ENCODE measurements around the gene ACAP3. TPM values are rescaled to one million over a fixed set of nuclear protein-coding genes. Genes with fewer than 3 reads are reported as not detected.
"Not testable (repeated sequence)": the region's sequence is repeated elsewhere in the genome, so short reads cannot be mapped to it uniquely, and the experiment has no call there.

The ACAP3 gene
- total RNA-seq, 1 donor, result 16.8 TPM

DNA sequence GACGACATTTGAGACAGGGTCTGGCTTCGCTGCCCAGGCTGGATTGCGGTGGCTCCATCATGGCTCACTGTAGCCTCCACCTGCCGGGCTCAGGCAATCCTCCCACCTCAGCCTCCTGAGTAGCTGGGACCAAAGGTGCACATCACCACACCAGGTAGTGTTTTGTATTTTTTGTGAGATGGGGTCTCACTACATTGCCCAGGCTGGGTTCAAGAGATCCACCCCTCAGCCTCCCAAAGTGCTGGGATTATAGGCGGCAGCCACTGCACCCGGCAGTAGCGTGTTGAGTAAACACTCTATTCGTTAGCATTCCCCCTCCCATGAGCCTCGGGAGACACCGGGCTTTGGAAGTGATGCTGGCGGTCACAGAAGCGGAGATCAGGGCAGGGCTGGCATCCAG, 54.4 kb downstream of the ACAP3 start:
- no peaks in the 10 kb centered on the region for H3K27me3 ChIP-seq (ENCODE audit: insufficient read depth, low read length)
- no peak overlapping the region for H3K4me3 ChIP-seq (ENCODE audit: low read length)
- H3K9me3 ChIP-seq (ENCODE audit: low read depth, low read length), result no peaks in the 10 kb centered on the region
- H3K4me1 ChIP-seq (ENCODE audit: insufficient read depth, low read length), result peaks cover 8% of the 10 kb centered on the region

DNA sequence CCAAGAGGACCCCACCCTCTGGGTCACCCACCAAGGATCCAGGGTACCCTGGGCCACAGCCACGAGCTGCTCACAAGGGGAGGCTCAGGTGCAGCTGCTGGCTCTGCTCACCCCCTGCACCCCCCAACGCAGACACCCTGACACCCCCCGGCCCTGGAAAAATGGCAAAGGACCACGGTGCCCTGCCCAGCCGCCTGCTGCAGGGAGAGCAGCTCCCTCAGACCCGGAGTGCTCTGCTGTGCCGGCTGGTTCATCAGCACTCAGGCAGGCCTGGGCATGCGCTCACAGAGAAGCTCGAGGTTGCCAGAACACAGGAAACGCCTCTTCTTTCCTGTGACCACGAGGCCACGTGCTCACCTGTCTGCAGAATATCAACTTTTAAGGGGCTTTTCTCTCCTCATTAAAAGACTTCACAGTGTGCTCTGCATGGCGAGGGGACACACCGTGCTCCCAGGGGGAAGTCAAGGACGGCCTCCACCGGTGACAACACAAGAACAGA, 56.9 kb downstream of the ACAP3 start:
- no peaks in the 10 kb centered on the region for H3K9me3 ChIP-seq (ENCODE audit: low read depth, low read length)
- H3K4me3 ChIP-seq (ENCODE audit: low read length), result no peak overlapping the region

DNA sequence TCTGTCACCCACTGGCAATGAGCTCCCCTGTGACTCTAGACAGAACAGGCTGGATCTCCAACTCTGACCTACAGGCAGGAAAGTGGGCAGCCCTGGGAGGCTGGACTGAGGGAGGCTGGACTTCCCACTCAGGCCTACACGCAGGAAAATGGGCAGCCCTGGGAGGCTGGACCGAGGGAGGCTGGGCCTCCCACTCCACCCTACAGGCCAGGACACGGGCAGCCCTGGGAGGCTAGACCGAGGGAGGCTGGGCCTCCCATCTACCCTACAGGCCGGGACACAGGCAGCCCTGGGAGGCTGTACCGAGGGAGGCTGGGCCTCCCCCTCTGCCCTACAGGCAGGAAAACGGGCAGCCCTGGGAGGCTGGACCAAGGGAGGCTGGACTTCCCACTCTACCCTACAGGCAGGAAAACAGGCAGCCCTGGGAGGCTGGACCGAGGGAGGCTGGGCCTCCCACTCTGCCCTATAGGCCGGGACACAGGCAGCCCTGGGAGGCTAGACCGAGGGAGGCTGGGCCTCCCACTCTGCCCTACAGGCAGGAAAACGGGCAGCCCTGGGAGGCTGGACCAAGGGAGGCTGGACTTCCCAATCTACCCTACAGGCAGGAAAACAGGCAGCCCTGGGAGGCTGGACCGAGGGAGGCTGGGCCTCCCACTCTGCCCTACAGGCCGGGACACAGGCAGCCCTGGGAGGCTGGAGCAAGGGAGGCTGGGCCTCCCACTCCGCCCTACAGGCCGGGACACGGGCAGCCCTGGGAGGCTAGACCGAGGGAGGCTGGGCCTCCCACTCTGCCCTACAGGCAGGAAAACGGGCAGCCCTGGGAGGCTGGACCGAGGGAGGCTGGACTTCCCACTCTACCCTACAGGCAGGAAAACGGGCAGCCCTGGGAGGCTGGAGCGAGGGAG, 59.5 kb downstream of the ACAP3 start:
- H3K4me3 ChIP-seq (ENCODE audit: low read length); H3K4me1 ChIP-seq (ENCODE audit: insufficient read depth, low read length); H3K9me3 ChIP-seq (ENCODE audit: low read depth, low read length): not testable (repeated sequence)

More for the DNA sequence above, 56.9 kb downstream of the ACAP3 start:
- H3K27me3 ChIP-seq (ENCODE audit: insufficient read depth, low read length), result peaks cover 5% of the 10 kb centered on the region
- peaks cover 8% of the 10 kb centered on the region for H3K4me1 ChIP-seq (ENCODE audit: insufficient read depth, low read length)

DNA sequence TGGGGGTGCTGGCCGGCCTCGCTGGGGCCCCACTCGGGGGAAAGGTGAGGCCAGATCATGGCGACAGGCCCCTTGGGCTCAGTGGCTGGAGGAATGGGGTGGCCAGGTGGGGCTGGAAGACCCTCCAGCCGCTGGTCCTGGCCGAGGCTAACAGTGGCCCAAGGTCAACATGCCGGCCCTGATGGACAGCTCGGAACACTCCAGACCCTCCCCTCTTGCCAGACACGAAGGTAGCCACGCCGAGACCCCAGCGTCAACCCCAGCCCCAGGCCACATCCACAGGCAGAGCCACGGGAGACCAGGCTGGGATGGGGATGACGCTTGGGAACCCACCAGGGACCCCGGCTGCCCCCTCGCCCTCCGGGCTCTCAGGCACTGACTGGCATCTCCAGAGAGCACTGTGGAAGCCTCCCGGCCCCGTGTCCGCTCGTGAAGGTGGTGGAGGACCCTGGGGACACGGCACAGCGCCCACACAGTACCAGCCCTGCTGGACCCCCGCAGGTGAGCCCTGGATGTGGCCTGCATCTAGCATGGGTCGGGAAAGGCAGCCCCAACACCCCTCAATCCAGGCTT, 60.3 kb downstream of the ACAP3 start:
- H3K9me3 ChIP-seq (ENCODE audit: low read depth, low read length), result no peaks in the 10 kb centered on the region
- peaks cover 5% of the 10 kb centered on the region for H3K27me3 ChIP-seq (ENCODE audit: insufficient read depth, low read length)
- H3K4me3 ChIP-seq (ENCODE audit: low read length), result no peak overlapping the region
- H3K4me1 ChIP-seq (ENCODE audit: insufficient read depth, low read length), result peaks cover 8% of the 10 kb centered on the region

More for the DNA sequence above, 59.5 kb downstream of the ACAP3 start:
- H3K27me3 ChIP-seq (ENCODE audit: insufficient read depth, low read length), result not testable (repeated sequence)

DNA sequence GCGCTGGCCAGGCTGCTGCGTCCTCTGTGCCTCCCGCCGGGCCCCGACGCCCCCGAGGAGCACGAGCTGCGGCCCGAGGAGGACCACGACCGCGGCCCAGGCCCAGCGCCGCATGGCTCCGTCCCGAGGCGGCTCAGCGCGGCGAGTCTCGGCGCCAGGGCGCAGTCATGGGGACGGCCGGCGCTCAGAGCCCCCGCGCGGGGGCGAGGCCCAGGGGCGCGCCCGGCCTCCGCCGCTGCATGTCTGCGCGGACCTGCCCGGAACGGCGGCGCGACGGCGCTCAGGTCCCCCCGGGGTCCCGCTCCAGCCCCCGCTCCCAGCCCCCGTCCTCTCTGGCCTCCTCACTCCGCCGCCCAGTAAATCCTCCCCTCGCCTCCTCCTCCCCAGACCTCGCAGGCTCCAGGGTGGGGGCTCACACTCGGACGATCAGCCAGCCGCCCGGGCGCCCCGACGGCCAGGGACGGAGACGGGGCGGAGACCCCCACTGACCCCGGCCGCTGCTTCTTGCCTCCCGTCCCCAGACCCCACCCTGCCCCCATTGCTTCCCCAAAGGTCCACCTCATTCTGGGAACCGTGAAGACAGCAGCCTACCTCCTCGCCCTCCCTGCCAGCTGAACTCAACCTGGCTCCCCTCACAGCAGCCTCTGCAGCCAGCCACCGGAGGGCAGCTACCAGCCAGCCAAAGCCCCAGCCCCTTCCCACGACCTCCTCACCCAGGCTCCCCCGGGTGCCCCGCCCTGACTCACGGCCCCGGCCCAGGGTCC, 61.0 kb downstream of the ACAP3 start, which contains the start of gene C1QTNF12:
Gene C1QTNF12, minus strand, starts transcription at position 146 of the 764 bp plus-strand sequence. Its CDS starts 32 bp downstream, at position 114.
- Histone ChIP-seq H3K4me1 (ENCODE audit: insufficient read depth, low read length) (peaks cover 8% of the 10 kb centered on the region), H3K4me3 (ENCODE audit: low read length) (no peak within 1 kb of the TSS), H3K27me3 (ENCODE audit: insufficient read depth, low read length) (peaks cover 5% of the 10 kb centered on the region), H3K9me3 (ENCODE audit: low read depth, low read length) (no peaks in the 10 kb centered on the region)

DNA sequence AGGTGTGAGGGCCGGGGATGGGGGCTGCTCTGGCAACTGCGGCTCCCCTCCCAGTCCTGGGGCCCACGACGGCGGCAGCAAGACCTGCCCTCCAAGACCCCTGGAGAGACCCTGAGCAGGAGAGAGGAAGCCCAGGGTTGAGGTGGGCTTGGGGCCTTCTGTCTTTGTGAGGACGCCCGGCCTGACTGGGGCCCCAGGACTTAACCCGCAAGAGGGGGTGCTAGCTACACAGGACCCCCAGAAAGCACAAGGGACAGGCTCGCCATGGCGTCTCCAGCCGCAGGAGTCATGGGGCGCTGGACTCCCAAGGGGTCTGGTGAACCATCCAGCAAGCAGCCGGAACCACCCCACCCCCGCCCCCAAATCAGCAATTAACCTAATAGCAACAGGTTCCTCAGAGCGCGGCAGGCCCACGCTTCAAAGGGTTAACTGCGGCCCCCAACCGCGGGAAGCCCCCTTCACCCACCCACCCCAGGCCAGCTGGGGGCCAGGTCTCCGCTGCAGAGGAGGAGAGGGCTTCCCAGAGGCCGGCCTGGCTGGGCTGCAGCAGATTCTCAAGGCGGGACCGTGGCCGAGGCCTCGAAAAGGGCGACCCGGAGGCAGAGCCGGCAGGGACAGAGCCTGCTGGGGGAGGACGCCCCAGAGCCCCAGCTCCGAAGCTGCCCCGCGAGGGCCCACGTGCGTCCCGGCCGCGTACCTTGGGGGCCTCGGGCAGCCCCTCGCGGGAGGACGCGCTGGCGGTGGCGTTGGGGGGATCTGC, 61.7 kb downstream of the ACAP3 start:
- Histone ChIP-seq H3K4me3 (ENCODE audit: low read length) (no peak overlapping the region), H3K27me3 (ENCODE audit: insufficient read depth, low read length) (peaks cover 5% of the 10 kb centered on the region), H3K4me1 (ENCODE audit: insufficient read depth, low read length) (peaks cover 6% of the 10 kb centered on the region), H3K9me3 (ENCODE audit: low read depth, low read length) (no peaks in the 10 kb centered on the region)

DNA sequence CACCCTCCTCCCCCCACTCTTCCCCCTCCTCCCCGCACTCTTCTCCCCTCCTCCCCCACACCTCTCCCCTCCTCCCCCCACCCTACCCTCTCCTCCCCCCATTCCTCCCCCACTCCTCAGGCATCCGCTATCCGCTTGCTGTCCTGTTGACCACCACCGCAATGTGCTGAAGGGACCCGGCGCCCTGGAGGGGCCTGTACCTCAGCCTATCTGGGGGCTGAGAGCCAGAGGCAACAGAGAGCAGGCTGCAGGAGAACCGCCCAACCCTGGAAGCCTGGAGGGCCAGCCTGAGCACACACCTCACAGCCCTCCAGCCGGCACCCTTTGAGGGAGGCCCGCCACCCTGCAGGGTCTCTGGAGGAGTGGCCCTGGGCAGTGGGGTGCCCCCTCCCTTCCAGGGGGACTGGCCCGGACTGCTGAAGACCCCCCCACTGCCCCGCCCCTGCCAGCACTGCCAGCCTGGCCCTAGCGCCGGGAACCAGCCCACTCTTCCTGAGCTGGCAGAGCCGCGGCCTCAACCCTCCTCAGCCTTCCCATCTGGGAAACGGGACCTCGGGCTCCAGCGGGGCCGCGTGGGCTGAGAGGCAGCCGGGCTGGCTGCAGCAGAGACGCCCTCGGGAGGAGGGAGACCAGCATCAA, 62.4 kb downstream of the ACAP3 start:
- Histone ChIP-seq H3K9me3 (ENCODE audit: low read depth, low read length) (no peaks in the 10 kb centered on the region), H3K4me3 (ENCODE audit: low read length) (no peak overlapping the region), H3K4me1 (ENCODE audit: insufficient read depth, low read length) (no peaks in the 10 kb centered on the region), H3K27me3 (ENCODE audit: insufficient read depth, low read length) (peaks cover 5% of the 10 kb centered on the region)

DNA sequence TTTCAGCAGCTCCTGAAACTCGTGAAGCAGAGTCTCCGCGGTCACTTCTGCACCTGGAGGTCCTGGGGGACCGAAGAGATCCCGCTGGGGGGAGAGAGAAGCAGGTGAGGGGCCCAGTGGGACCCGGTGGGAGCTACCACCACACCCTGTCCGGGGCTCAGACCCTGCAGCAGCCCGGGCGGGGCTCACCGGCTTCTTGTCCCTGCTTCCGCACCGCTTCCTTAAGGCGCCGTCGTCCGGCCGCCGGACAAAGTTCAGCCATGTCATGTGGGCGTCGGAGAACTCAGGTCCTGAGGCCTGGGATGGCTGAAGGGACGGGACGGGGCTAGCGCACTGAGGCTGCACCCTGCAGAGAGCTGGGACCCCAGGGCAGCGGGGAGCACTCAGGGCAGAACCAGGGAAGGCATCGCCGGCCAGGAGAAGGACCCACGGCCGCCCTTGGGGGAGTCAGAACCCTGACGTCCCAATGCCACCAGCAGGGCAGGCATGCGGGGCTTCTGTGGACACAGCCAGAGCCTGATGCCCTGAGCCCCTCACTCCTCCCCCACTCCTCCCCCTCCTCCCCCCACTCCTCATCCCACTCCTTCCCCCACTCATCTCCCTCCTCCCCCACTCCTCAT, 63.4 kb downstream of the ACAP3 start:
- Histone ChIP-seq H3K9me3 (ENCODE audit: low read depth, low read length) (no peaks in the 10 kb centered on the region), H3K4me3 (ENCODE audit: low read length) (no peak overlapping the region), H3K27me3 (ENCODE audit: insufficient read depth, low read length) (peaks cover 5% of the 10 kb centered on the region), H3K4me1 (ENCODE audit: insufficient read depth, low read length) (no peaks in the 10 kb centered on the region)

DNA sequence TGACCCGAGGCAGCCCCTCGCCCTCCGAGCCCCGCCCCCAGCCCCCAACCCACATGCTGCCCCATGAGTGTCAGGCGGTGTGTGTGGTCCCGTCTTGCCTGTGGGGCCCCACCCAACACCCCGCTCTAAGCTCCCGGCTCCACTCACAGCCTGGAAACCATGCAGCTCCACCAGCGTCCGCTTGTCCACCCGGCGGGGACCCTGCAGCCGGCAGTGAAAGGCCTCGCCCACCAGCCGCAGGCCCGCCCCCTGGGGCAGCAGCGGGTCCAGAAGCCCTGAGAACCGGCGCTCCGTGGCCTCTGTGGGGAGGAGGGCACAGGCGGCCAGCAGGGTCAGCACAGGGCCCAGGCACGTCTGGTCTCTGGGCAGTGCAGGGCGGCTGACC, 63.9 kb downstream of the ACAP3 start:
- H3K4me3 ChIP-seq (ENCODE audit: low read length), result no peak overlapping the region
- peaks cover 5% of the 10 kb centered on the region for H3K27me3 ChIP-seq (ENCODE audit: insufficient read depth, low read length)
- H3K4me1 ChIP-seq (ENCODE audit: insufficient read depth, low read length), result no peaks in the 10 kb centered on the region
- H3K9me3 ChIP-seq (ENCODE audit: low read depth, low read length), result no peaks in the 10 kb centered on the region

DNA sequence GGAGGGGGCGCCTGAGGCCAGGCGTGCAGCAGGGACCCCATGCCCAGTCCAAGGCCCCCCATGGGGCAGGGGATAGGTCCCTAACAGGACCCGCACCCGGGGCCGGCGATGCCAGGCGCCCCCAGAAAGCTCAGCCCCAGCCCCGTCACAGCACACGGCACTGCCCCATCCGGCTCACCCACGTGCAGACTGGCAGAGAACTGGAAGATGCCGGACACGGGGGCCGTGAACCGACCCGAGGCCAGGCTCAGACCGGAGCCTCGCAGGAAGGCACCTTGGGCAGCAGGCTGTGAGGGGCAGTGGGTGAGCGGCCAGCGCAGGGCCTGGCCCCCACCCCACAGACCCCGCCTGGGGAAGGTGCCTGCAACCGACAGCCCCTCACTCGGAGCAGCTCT, 64.5 kb downstream of the ACAP3 start:
- Histone ChIP-seq H3K4me1 (ENCODE audit: insufficient read depth, low read length) (no peaks in the 10 kb centered on the region), H3K9me3 (ENCODE audit: low read depth, low read length) (no peaks in the 10 kb centered on the region), H3K27me3 (ENCODE audit: insufficient read depth, low read length) (peaks cover 5% of the 10 kb centered on the region), H3K4me3 (ENCODE audit: low read length) (no peak overlapping the region)

DNA sequence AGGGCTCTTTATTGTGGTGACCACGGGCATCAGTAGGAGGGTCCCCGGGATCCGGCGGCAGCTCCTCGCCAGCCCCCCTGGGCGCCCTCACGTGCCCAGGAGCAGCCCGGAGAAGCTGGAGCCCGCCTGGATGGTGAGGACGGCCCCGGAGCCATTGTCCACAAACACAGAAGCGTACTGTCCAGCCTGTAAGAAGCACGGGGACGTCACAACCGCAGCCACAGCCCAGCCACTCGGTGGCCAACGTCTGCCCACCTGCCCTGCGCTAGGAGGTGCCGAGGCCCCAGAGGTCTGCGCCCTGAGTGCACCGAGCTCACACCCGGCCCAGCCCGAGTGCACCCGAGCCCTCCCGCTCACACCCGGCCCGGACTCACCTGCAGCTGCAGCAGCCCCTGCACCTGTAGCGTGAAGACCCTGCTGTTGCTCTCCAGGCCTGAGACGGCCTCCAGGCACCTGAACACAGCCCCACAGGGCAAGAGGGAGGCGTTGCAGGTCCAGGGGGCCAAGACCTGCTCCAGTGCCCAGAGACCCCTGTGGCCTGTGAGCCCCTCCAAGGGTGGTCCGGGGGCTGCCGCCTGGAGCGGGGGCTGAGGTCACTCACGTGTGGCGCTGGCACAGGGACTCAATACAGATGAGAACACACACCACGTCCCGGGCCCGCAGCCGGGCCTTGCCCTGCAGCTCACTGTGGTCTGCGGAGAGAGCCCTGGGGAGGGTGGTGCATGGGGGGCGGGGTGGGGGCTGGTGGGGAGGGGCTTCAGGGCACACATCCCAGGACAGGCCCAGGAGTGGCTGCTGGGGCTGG, 65.1 kb downstream of the ACAP3 start:
- Histone ChIP-seq H3K27me3 (ENCODE audit: insufficient read depth, low read length) (peaks cover 5% of the 10 kb centered on the region), H3K9me3 (ENCODE audit: low read depth, low read length) (no peaks in the 10 kb centered on the region), H3K4me1 (ENCODE audit: insufficient read depth, low read length) (no peaks in the 10 kb centered on the region), H3K4me3 (ENCODE audit: low read length) (no peak overlapping the region)
